K562 (cell line): Measurements from ENCODE around the gene TARM1. TPM values are rescaled to one million over a fixed set of nuclear protein-coding genes. Genes with fewer than 3 reads are reported as not detected.

Experiments used
- CREB3L1 ChIP-seq: fragments of 450-650 bp; IDR thresholded peaks from 2 replicates; pipeline ENCODE4 v1.6.1; 2014; ENCODE audit warnings: low read depth, mild to moderate bottlenecking, moderate library complexity, borderline replicate concordance
- DEAF1 ChIP-seq: fragments of 450-650 bp; formaldehyde crosslinking; IDR thresholded peaks from 2 replicates; pipeline ENCODE4 v1.4.0; 2020; ENCODE audit warnings: mild to moderate bottlenecking, moderate library complexity
- DLX4 ChIP-seq: fragments of 250-450 bp; sonication (Bioruptor Pico); IDR thresholded peaks from 2 replicates; pipeline ENCODE4 v1.6.1; 2021; ENCODE audit warnings: mild to moderate bottlenecking
- ETS2 ChIP-seq: IDR thresholded peaks from 2 replicates; pipeline ENCODE4 v1.6.1; 2016; ENCODE audit warnings: borderline replicate concordance, missing genetic modification characterization, mild to moderate bottlenecking, moderate library complexity, missing compliant biosample characterization; ENCODE audit not compliant: poor library complexity, severe bottlenecking
- MTF1 ChIP-seq: fragments of 250-450 bp; sonication (Bioruptor Pico); IDR thresholded peaks from 2 replicates; pipeline ENCODE4 v1.9.0; 2021; ENCODE audit warnings: moderate library complexity, mild to moderate bottlenecking, inconsistent platforms, borderline replicate concordance
- MXI1 ChIP-seq: IDR thresholded peaks from 2 replicates; pipeline ENCODE4 v1.6.1; 2011; ENCODE audit warnings: low read depth, mild to moderate bottlenecking, improper control_type of control experiment, low read length
- PHF21A ChIP-seq: fragments of 450-650 bp; IDR thresholded peaks from 2 replicates; pipeline ENCODE4 v1.6.1; 2017; ENCODE audit warnings: low read depth, borderline replicate concordance
- PTTG1 ChIP-seq: fragments of 450-650 bp; IDR thresholded peaks from 2 replicates; pipeline ENCODE4 v1.6.1; 2016; ENCODE audit warnings: low read depth, mild to moderate bottlenecking, missing genetic modification characterization, missing compliant biosample characterization
- SIN3A ChIP-seq, 2 experiments: fragments of 150-350 bp in 1 of 2; IDR thresholded peaks; 2 replicates each; pipeline ENCODE4 v1.6.1; 2011 to 2016; ENCODE audit warnings: borderline replicate concordance in 2 of 2, low read depth in 2 of 2, low read length in 2 of 2, mild to moderate bottlenecking in 2 of 2, moderate library complexity in 2 of 2; ENCODE audit not compliant: control insufficient read depth in 1 of 2
- SIN3B ChIP-seq: fragments of 450-650 bp; IDR thresholded peaks from 2 replicates; pipeline ENCODE4 v1.6.1; 2017; ENCODE audit warnings: low read depth, mild to moderate bottlenecking, moderate library complexity
- SMAD4 ChIP-seq: fragments of 250-450 bp; sonication (Bioruptor Pico); conservative IDR thresholded peaks from 2 replicates; pipeline ENCODE4 v1.8.0; 2021; ENCODE audit warnings: inconsistent platforms, mild to moderate bottlenecking, moderate library complexity
- SPI1 ChIP-seq: IDR thresholded peaks from 2 replicates; pipeline ENCODE4 v1.6.1; 2011; ENCODE audit warnings: low read depth, low read length, control low read depth, borderline replicate concordance
- SRSF7 ChIP-seq: fragments of 200-400 bp; formaldehyde crosslinking; optimal IDR thresholded peaks from 2 replicates; pipeline ENCODE3; 2017; ENCODE audit warnings: mild to moderate bottlenecking, low read depth, low read length
- ZBTB49 ChIP-seq: sonication (generic); formaldehyde crosslinking; IDR thresholded peaks from 2 replicates; pipeline ENCODE4 v1.8.0; 2022; ENCODE audit warnings: missing genetic modification reagents, mild to moderate bottlenecking, borderline replicate concordance
- ZC3H8 ChIP-seq: fragments of 450-650 bp; IDR thresholded peaks from 2 replicates; pipeline ENCODE4 v1.6.1; 2017
- ZEB2 ChIP-seq: fragments of 450-650 bp; IDR thresholded peaks from 2 replicates; pipeline ENCODE4 v1.6.1; 2016
- ZNF830 ChIP-seq: fragments of 250-450 bp; sonication (Bioruptor Pico); IDR thresholded peaks from 2 replicates; pipeline ENCODE4 v1.5.0; 2021; ENCODE audit warnings: mild to moderate bottlenecking
- polyA plus RNA-seq, 8 experiments: library from polyadenylated mRNA; depleted of rRNA in 4 of 8; stranded (reverse) in 5 of 8; unstranded in 3 of 8; fragments of >200 nt; fragmentation: Nextera tagmentation in 2 of 8; fragmentation: Illumina TruSeq in 1 of 8; extraction: Ambion mirVana in 2 of 8; extraction: Trizol in 1 of 8; gene quantifications; 2 replicates each; pipeline versions ENCODE4 v1.2.1 to v1.2.3, GENCODE V29; 2011 to 2014; ENCODE audit warnings: inconsistent platforms in 1 of 8, missing spikeins in 1 of 8
- total RNA-seq, 7 experiments: library from RNA; depleted of rRNA in 6 of 7; stranded (reverse); fragments of >200 nt in 6 of 7; fragmentation: Illumina TruSeq in 2 of 7; extraction: Trizol in 2 of 7; gene quantifications; 2 replicates each; pipeline versions ENCODE4 v1.2.1 to v1.2.3, GENCODE V29; 2011 to 2021; ENCODE audit warnings: low replicate concordance in 1 of 7

TARM1 gene
- total and polyA plus RNA-seq, 9 of the 15 experiments (the other 6 are each of a cell fraction or from before 2014, with no cell fraction given): not detected

- TF ChIP-seq ZBTB49 (CRISPR knock-in tag) (no peak), ETS2 (tag) (no peak), SMAD4 (no peak), SPI1 (peak; percentile 72; the same call in 1 of the 2 replicates), SIN3B (peak; percentile 91), PTTG1 (tag) (no peak), MXI1 (no peak), CREB3L1 (peak; percentile 90), ZEB2 (no peak), ZNF830 (CRISPR knock-in tag) (0 out of 2 replicates have a peak, but pooled peaks have one; percentile 63), DEAF1 (CRISPR knock-in tag) (no peak), DLX4 (no peak), SIN3A (IDR thresholded peaks at IDR 0.05; ENCODE audit: borderline replicate concordance in 2 of 2, control insufficient read depth in 1 of 2, low read depth in 2 of 2, low read length in 2 of 2) (peak in 1 of 2 experiments; percentile 87; a peak in 1 of 4 replicates), SRSF7 (no peak), MTF1 (CRISPR knock-in tag) (no peak), ZC3H8 (no peak), PHF21A (no peak)
Observed at GRCh38 chr19:54102421-54103169, 21.4 kb upstream of the TARM1 start, which contains the start of gene NDUFA3 (continued).
